ENCODE data around the gene TRIB2. TPM values are rescaled to one million over a fixed set of nuclear protein-coding genes. Genes with fewer than 3 reads are reported as not detected.
A peak's percentile ranks its signal among the peaks of the same experiment; 100 is the strongest.

TRIB2 gene
- polyA plus RNA-seq, 3 donors = 0.29 to 2.6 (median 0.51) TPM

GRCh38 chr2:12714391-12715221 is 2.1 kb upstream of the TRIB2 start:
- Histone ChIP-seq H3K4me3 (replicated peaks in 1 of 3; ENCODE audit: low read depth in 2 of 3, low read length in 3 of 3) (no peak overlapping the region), H3K4me1 (ENCODE audit: control insufficient read depth in 1 of 2, insufficient read depth in 2 of 2, low read length in 2 of 2) (peaks cover 30 to 35% of the 10 kb centered on the region in 2 donors), H3K9ac (ENCODE audit: insufficient read depth, low read length, poor library complexity, severe bottlenecking) (no peak overlapping the region), H3K36me3 (replicated peaks in 1 of 2; ENCODE audit: control insufficient read depth in 1 of 2, insufficient read depth in 2 of 2, low read length in 2 of 2) (no peaks in the 10 kb centered on the region), H3K9me3 (replicated peaks in 1 of 2; ENCODE audit: control insufficient read depth in 1 of 2, insufficient read depth in 1 of 2, low read length in 2 of 2) (no peaks in the 10 kb centered on the region), H2AFZ (ENCODE audit: insufficient read depth, low read depth, low read length, poor library complexity, severe bottlenecking) (no peak overlapping the region), H3K27me3 (ENCODE audit: control insufficient read depth in 2 of 2, insufficient read depth in 2 of 2, low read length in 2 of 2) (peaks cover 30 to 51% of the 10 kb centered on the region in 2 donors), H4K20me1 (ENCODE audit: insufficient read depth, low read length) (no peaks in the 10 kb centered on the region), H3K4me2 (replicated peaks; ENCODE audit: extremely low read depth, low read length, poor library complexity, severe bottlenecking) (no peak overlapping the region), H3K79me2 (ENCODE audit: insufficient read depth, low read length) (no peaks in the 10 kb centered on the region), H3K27ac (ENCODE audit: low read depth in 1 of 2, low read length in 2 of 2) (no peak overlapping the region)
- H3K27me3 Mint-ChIP-seq (ENCODE audit: low read depth in 3 of 3) = peaks cover 31 to 58% (median 49%) of the 10 kb centered on the region in 3 donors
- no peak for DNase-seq
- 85% methylated on average over 8 of the region's 10 CpGs for whole genome bisulfite sequencing (ENCODE audit: insufficient coverage)
- TF ChIP-seq, protein P1, sequence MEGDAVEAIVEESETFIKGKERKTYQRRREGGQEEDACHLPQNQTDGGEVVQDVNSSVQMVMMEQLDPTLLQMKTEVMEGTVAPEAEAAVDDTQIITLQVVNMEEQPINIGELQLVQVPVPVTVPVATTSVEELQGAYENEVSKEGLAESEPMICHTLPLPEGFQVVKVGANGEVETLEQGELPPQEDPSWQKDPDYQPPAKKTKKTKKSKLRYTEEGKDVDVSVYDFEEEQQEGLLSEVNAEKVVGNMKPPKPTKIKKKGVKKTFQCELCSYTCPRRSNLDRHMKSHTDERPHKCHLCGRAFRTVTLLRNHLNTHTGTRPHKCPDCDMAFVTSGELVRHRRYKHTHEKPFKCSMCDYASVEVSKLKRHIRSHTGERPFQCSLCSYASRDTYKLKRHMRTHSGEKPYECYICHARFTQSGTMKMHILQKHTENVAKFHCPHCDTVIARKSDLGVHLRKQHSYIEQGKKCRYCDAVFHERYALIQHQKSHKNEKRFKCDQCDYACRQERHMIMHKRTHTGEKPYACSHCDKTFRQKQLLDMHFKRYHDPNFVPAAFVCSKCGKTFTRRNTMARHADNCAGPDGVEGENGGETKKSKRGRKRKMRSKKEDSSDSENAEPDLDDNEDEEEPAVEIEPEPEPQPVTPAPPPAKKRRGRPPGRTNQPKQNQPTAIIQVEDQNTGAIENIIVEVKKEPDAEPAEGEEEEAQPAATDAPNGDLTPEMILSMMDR (IDR thresholded peaks at IDR 0.05) = no peak
- intact Hi-C loops (cut with micrococcal nuclease) = loop anchor here in 1 of 2 donors (10.0 kb wide), 1 partner anchor 270 kb away; no protein-coding TSS in a partner anchor
- H3K27ac Mint-ChIP-seq = peak overlapping the region in 2 of 7 donors; percentile 0 to 33
- H3K4me1 Mint-ChIP-seq = peaks cover 35% of the 10 kb centered on the region
- no peak overlapping the region for H3K4me3 Mint-ChIP-seq
- H3K9me3 Mint-ChIP-seq = peaks cover 0 to 27% (median 14%) of the 10 kb centered on the region in 7 donors
- H3K36me3 Mint-ChIP-seq = peaks cover 15 to 16% of the 10 kb centered on the region in 2 donors

- Mint-ChIP-seq H3K4me3 (peak overlapping the region in 1 of 2 donors; percentile 96), H3K4me1 (peaks cover 44% of the 10 kb centered on the region), H3K36me3 (peaks cover 15 to 19% of the 10 kb centered on the region in 2 donors), H3K27me3 (ENCODE audit: low read depth in 3 of 3) (peaks cover 38 to 66% (median 55%) of the 10 kb centered on the region in 3 donors), H3K27ac (peak overlapping the region in 1 of 7 donors; percentile 49), H3K9me3 (peaks cover 0 to 27% (median 14%) of the 10 kb centered on the region in 7 donors)
- peaks cover 38 to 59% of the 10 kb centered on the region in 2 donors for H3K27me3 ChIP-seq (ENCODE audit: control insufficient read depth in 2 of 2, insufficient read depth in 2 of 2, low read length in 2 of 2)
- no peak for DNase-seq
- intact Hi-C loops (cut with micrococcal nuclease) = loop anchor here in 1 of 2 donors (10.0 kb wide), 1 partner anchor 271 kb away; no protein-coding TSS in a partner anchor
- 24% methylated on average over 10 of the region's 14 CpGs for WGBS (ENCODE audit: insufficient coverage)
- no peaks in the 10 kb centered on the region for H3K36me3 ChIP-seq (replicated peaks in 1 of 2; ENCODE audit: control insufficient read depth in 1 of 2, insufficient read depth in 2 of 2, low read length in 2 of 2)
- H3K79me2 ChIP-seq (ENCODE audit: insufficient read depth, low read length) = no peaks in the 10 kb centered on the region
- H3K4me3 ChIP-seq (replicated peaks in 1 of 3; ENCODE audit: low read depth in 2 of 3, low read length in 3 of 3) = peak overlapping the region in 1 of 3 experiments; percentile 81
- no peak overlapping the region for H3K27ac ChIP-seq (ENCODE audit: low read depth in 1 of 2, low read length in 2 of 2)
- H3K4me2 ChIP-seq (replicated peaks; ENCODE audit: extremely low read depth, low read length, poor library complexity, severe bottlenecking) = peak overlapping the region; percentile 98
- TF ChIP-seq, protein P1 (IDR thresholded peaks at IDR 0.05) = no peak
- H3K9me3 ChIP-seq (replicated peaks in 1 of 2; ENCODE audit: control insufficient read depth in 1 of 2, insufficient read depth in 1 of 2, low read length in 2 of 2) = no peaks in the 10 kb centered on the region
- H2AFZ ChIP-seq (ENCODE audit: insufficient read depth, low read depth, low read length, poor library complexity, severe bottlenecking) = no peak overlapping the region
- H3K4me1 ChIP-seq (ENCODE audit: control insufficient read depth in 1 of 2, insufficient read depth in 2 of 2, low read length in 2 of 2) = peaks cover 34 to 44% of the 10 kb centered on the region in 2 donors
- H3K9ac ChIP-seq (ENCODE audit: insufficient read depth, low read length, poor library complexity, severe bottlenecking) = no peak overlapping the region
- no peaks in the 10 kb centered on the region for H4K20me1 ChIP-seq (ENCODE audit: insufficient read depth, low read length)
Measured at GRCh38 chr2:12715258-12716031, 1.3 kb upstream of the TRIB2 start.
